Fibroblast of villous mesenchyme (primary cell): ENCODE data around the gene AFAP1. TPM values are rescaled to one million over a fixed set of nuclear protein-coding genes. Genes with fewer than 3 reads are reported as not detected.
"Not testable (repeated sequence)": the region's sequence is repeated elsewhere in the genome, so short reads cannot be mapped to it uniquely, and the experiment has no call there.

Source experiments
- DNase-seq: peaks from one replicate; pipeline ENCODE4 v3.0.0-alpha.2; 2010; ENCODE audit warnings: low read depth
- H3K4me3 ChIP-seq: 2 replicates; pipeline ENCODE4 v1.5.1; 2011; ENCODE audit warnings: low read depth, mild to moderate bottlenecking, low read length
- total RNA-seq: library from RNA; depleted of rRNA; stranded (reverse); fragments of >200 nt; gene quantifications from 2 replicates; pipeline ENCODE4 v1.2.3, GENCODE V29; 2012
- TF ChIP-seq, protein P1 (sequence below): IDR thresholded peaks from 2 replicates; pipeline ENCODE4 v1.5.1; 2012; ENCODE audit warnings: low read depth, mild to moderate bottlenecking, low read length; ENCODE audit not compliant: insufficient read depth

The AFAP1 gene
- total RNA-seq, 1 donor = 133 TPM

DNA sequence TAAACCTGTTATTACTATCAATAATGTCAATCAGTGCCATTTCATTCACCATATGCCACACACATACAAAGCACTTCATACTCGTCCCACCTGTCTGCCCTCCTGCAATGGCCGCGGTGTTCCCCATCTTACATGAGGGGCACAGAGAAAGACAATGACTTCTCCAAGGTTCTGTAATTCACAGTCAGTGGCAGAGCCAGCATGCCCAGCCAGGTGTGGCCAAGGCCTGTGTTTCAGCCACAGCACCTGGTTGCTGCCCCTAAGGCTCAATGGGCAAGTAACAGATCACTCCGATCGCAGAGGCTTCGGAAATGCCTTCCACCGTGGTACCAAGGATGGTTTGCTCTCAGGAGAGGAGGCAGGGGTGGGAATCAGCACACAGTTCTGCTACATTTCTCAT lies 10.9 kb downstream of the AFAP1 start:
- TF ChIP-seq, protein P1, sequence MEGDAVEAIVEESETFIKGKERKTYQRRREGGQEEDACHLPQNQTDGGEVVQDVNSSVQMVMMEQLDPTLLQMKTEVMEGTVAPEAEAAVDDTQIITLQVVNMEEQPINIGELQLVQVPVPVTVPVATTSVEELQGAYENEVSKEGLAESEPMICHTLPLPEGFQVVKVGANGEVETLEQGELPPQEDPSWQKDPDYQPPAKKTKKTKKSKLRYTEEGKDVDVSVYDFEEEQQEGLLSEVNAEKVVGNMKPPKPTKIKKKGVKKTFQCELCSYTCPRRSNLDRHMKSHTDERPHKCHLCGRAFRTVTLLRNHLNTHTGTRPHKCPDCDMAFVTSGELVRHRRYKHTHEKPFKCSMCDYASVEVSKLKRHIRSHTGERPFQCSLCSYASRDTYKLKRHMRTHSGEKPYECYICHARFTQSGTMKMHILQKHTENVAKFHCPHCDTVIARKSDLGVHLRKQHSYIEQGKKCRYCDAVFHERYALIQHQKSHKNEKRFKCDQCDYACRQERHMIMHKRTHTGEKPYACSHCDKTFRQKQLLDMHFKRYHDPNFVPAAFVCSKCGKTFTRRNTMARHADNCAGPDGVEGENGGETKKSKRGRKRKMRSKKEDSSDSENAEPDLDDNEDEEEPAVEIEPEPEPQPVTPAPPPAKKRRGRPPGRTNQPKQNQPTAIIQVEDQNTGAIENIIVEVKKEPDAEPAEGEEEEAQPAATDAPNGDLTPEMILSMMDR = no peak
- no peak overlapping the region for H3K4me3 ChIP-seq
- no peak for DNase-seq

DNA sequence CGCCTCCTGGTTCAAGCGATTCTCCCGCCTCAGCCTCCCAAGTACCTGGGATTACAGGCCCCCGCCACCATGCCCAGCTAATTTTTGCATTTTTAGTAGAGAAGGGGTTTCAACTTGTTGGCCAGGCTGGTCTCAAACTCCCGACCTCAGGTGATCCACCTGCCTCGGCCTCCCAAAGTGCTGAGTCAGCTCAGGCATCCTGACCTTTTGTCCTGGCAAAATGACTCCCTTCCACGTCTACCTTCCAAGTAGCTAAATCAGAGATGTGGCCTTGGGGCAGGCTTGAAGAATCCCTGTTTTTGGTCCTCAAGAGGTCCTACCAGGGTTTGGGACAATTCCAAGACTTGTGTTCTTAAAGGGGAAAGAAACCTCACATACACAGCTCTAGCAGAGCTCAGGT lies 12.8 kb downstream of the AFAP1 start:
- TF ChIP-seq, protein P1 = no peak

DNA sequence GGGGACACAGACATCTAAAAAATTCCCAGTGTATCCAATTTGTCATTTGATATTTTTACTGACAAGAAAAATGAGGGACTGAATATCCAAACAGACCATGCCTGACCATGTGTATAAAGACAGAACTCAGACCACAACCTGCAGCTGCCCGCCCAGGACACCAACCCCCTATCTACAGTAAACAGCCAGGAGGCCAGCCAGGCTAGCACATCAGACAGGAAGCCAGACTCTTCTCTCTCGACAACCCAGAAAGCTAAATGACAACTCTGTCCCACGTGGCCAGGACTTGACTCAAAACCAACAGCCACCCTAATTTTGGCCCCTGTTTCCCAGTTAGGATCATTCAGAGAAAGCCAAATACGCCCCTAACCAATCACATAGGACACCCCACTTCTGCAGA lies 15.1 kb downstream of the AFAP1 start:
- H3K4me3 ChIP-seq = no peak overlapping the region
- no peak for DNase-seq
- TF ChIP-seq, protein P1 = no peak

More for the DNA sequence above, 12.8 kb downstream of the AFAP1 start:
- DNase-seq = no peak
- H3K4me3 ChIP-seq = no peak overlapping the region

DNA sequence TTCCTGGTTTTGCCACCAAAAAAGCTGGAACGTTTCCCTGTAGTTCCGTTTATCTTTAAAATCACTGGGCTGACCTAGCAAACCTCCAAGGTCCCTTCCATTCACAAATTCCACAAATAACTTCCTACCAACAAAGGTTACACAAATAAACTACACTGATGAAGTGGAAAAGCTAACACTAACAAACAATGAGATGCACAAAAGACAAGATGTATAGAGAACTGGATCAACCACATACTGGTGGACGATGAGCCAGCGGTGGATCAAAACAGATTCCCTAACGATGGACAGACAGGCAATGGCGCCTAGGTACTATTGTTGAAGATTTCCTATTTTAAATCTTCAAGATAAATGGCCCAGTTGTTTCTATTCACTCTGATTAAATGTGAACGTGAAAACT lies 15.5 kb downstream of the AFAP1 start:
- DNase-seq = no peak
- TF ChIP-seq, protein P1 = no peak
- no peak overlapping the region for H3K4me3 ChIP-seq

DNA sequence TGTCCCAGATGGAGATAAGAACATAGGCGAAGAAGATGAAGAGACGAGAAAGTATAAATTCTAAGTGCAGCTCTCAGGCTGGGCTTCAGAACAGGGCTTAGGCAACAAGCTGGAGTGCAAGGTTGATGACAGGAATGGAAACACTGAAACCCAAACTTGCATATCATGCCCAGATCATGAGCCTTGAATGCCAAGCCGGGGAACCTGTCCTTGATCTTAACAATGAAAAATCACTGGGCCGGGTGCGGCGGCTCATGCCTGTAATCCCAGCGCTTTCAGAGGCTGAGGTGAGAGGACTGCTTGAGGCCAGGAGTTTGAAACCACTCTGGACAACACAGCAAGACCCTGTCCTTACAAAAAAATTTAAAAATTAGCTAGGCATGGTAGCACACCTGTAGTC lies 17.2 kb downstream of the AFAP1 start:
- TF ChIP-seq, protein P1 = no peak
- H3K4me3 ChIP-seq = no peak overlapping the region
- DNase-seq = no peak

DNA sequence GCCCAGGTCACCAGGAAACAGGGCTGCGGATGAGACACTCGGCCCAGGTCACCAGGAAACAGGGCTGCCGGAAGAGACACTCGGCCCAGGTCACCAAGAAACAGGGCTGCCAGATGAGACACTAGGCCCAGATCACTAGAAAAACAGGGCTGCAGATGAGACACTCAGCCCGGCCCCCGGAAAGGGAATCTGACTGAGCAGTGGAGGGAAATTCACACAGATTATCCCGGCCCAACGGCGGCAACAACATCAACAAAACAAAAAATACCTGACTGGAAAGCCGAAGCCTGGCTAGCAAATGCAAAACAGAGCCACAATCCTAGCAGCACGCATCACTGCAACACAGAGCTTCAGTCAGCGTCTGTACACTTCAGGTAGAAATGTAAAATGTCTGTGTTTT lies 20.7 kb downstream of the AFAP1 start:
- DNase-seq = no peak
- TF ChIP-seq, protein P1 = no peak
- H3K4me3 ChIP-seq = no peak overlapping the region

DNA sequence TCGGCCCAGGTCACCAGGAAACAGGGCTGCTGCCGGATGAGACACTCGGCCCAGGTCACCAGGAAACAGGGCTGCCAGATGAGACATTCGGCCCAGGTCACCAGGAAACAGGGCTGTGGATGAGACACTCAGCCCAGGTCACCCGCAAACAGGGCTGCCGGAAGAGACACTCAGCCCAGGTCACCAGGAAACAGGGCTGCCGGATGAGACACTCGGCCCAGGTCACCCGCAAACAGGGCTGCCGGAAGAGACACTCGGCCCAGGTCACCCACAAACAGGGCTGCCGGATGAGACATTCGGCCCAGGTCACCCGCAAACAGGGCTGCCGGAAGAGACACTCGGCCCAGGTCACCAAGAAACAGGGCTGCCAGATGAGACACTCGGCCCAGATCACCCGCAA lies 21.5 kb downstream of the AFAP1 start:
- DNase-seq = not testable (repeated sequence)

More for the DNA sequence above, 21.5 kb downstream of the AFAP1 start:
- H3K4me3 ChIP-seq = not testable (repeated sequence)
